DMS79 (cell line): ENCODE data around the gene VAX1.
"Not testable (repeated sequence)": the region's sequence is repeated elsewhere in the genome, so short reads cannot be mapped to it uniquely, and the experiment has no call there.

ENCODE experiments used
- DNase-seq: peaks from one replicate; lab custom pipeline; 2025; lab: John Stamatoyannopoulos, UW

VAX1 gene

DNA sequence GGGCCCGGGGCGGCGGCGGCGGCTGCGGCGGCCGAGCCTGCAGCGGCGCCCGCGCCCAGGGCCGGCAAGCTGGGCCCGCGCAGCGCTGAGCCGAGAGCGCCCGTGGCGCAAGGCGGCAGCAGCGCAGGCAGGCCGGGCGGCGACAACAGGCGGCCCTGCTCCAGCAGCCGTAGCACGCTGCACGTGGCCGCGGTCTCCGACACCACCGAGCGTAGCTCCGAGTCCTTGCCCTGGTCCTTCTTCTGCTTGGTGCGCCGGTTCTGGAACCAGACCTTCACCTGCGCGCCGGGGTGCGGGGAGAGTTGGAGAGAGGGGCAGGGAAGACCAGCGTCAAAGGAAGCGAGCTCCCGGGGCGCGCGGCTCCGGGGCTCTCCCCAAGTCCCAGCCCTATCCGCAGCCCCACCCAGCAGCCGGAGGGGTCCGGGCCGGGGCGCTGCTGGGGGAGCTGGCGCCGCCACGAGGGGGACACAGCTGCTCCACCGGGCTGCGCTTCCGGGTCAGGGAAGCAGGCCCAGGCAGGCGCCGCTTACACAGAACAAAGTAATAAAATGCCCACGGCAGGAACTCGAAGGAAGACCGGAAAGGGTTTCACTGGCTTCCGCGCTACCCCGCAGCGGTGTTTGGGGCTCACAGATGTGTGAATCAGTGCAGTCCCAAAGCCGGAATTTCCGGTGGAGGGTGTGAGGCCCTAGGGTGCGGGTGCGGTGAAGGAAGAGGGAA is 3.6 kb downstream of the VAX1 start:
- no peak for DNase-seq

DNA sequence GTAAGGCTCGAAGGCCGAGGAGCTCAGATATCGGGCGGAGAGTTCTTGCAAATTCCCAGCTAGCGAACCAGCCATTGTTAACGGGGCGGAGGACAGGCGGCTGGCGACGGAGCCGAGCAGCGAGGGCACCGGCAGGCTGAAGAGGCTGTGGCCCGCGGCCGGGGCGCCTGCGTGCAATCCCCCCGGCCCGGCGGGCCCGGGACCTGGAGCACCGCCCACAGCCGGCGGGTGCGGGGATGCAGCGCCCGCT is 4.1 kb downstream of the VAX1 start:
- no peak for DNase-seq

DNA sequence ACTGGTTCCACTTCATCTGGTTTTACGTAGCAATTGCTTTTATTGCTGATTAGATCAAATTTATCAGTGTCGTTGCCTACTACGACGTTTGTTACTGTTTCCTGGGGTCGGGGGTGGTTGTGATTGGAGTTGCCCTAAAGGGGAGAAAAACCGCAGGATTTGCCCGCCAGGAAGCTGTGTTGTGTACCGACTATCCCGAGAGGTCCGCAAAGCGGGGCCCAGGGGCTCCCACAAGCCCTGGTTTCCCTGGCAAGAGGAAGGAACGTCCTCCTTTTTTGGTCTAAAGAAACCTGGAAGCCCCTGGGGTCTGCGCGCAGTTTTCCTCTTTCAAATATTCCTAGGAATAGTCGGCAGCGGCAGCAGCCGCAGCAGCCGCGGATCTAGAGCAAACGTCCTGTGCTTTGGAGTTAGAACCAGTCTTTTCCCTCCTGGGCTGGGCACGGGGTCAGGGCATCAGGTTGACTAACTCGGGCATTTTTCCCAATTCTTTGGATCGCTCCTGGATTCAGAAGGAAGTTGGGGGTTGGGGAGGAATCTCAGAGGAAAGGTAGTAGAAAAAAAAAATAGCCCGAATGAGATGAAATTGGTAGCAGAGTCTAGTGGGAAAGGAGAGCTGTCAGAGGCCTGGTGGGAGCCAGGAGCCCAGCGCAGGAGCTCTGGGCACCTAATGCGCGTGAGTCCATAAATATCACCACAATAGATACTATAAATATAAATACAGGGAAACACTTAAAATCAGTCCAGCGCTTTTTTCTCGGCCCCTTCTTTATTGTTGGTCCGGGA is 4.6 kb downstream of the VAX1 start:
- no peak for DNase-seq

DNA sequence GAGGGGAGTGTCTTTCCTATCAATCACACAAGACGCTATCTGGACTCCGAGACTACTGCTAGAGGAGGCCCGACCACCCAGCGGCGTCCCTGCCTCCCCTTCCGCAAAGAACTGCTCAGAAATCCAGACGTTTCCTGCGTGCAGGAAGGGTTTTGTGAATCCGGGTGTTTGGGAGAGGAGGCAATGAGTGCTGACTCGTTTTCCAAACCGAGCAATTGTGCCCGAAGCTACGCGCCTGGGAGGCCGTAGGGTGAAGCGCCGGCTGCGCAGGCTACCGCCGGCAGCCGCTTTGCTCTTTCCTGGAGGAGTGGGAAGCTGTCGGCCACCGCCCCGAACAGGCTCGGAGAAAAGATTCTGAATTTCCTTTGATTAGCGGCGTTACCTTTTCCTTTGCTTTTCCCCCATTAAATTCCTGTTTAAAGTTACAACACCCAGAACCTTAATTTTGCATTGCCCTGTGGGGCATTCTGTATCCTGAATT is 5.3 kb downstream of the VAX1 start:
- no peak for DNase-seq

DNA sequence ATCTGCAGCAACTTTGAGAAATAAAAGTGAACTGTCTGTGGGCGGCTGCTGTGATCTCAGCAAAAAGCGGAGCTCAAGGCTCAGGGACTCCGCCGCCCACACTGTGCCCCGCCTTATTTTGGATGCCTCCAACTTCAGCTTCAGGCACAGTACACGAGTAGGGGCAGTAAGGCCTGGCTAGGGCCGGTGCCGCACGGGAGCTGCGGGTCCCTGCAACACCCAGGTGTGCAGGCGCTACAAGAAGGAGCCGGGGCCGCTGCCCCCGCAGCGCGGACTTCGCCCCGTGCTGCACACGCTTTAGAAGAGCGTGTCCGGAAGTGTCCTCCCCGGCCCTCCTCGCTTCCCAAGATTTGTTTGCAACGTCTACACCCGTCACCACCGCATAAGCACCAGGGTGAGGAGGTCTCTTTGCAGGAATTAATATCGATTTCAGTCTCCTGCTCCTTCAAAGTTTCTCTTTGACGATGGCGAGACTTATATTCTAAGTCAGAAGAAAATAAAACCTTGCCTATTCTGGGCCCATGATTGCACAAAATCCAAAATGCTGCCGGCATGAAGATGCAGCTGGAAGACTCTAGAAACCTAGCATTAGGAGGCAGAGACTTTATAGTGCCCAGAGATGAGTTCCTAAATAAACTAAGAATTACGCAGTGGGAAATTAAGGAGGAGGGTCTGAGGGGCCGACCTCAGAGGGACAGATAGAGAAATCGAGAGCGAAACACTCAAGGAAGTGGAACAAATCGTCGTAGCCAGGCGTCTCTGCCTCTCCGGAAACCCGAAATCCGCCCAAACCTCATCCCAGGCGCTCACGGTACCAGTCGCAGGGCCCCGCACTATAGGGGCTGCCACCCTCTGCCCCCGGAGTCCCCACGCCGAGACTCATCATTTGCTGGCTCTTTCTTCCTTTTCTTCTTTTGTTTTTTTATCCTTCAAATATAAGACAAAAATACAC is 6.4 kb downstream of the VAX1 start:
- DNase-seq: no peak

DNA sequence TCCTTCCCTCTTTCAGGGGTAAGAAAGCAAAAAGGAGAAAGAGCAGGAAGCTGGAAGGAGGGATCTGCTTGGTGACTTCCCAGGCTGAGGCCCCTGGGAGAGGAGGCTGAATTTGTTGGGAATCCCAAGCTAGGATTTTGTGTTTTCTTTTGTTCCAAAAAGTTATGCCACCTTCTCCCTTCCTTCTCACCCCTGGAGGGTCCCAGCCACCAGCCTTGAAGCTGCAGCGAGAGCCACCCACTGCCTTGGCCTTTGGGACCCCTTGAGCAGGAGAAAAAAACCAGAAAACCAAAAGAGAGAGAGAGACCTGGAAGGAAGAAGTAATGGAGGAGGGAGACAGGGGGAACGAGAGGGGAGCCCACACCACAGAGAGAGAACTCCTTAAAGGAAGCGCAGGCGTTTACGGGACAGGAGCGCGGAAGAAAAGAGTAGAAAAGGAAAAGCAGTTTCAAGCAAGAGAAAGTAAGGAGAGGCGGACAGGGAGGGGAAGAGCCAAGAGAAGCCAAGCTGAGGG is 7.2 kb downstream of the VAX1 start:
- DNase-seq: no peak

DNA sequence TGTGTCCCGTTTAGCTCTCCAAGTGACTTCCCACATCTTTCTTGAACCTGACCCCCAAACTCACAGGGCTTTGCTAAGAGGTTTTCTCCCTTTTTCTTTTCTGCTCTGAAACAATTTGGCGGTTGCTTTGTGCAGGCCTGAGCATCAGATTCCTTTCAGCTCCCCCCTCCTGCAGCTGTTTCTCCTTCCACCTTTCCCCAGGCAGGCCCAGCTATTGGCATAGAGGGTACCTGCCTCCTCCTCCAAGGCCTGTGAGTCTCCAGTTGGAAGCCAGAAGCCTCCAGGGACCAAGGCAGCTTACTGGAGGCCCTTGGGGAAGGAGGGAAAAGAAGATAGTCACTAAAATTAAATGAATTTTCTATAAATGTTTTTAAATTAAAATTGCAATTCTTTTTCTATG is 7.7 kb downstream of the VAX1 start:
- no peak for DNase-seq

DNA sequence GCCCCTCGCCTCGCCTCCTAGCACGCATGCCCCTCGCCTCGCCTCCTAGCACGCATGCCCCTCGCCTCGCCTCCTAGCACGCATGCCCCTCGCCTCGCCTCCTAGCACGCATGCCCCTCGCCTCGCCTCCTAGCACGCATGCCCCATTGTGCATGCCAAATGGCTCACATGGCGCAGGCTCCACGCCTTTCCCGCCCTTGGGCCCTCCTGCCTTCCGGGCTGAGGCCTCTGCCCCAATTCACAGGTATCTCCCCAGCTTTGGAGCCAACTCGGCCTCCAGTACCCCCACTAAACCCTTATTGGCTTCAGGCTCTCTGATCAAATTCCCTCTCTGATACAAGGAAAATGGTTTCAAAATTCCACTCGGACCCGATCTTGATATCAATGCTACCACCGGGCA is 11.4 kb downstream of the VAX1 start:
- DNase-seq: not testable (repeated sequence)

DNA sequence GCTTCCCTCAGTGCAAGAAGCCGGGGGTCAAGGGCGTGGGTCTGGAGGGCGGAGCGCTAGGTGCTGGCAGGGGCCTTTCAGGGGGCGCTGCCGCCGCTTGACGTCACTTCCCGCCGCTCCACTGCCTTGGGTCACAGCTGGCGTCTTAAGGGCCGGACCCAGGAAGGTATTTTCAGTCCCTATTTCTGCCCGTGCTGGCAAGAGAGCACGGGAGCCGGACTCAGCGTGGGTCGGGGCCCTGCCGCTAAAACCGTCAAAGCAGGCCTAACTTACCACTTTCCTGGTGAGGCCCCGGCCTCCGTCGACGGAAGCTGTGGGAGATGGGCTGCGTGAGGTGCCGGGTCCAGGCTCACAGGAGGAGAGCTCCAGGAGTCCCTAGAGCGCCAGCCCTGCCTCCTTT is 12.0 kb downstream of the VAX1 start:
- DNase-seq: no peak

DNA sequence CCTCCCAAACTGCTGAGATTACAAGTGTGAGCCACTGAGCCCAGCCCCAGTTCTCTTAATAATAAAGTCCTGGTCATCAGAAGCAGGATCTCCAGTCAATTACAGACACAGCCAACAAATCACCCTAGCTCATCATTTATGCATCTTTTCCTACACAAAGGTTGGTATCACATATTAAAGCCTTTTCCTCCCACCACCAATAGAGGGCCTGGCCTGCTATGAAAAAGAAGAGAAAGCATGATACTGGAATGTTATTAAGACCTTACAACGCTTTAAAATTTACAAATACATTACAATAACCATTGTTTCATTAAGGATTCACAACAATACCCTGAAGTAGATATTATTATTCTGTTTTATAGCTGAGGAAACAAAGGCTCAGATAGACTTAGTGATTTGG is 25.9 kb downstream of the VAX1 start:
- no peak for DNase-seq

DNA sequence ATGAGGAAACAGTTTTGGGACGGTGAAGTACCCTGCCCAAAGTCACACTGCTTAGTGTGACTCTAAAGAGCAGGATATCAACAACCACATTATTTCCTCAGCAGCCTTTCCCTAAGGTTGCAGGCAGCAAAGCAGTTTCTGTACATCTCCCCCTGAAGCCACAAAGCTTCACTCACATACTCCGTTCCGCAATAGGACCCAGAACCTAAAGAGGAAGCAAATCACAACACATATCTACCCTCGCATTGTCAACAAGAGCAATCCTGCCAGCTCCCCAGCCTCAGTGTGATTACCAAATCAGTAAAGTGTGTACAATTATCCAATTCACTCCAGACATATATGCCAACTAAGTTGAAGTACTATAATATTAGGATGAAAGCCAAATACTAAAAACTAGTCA is 30.8 kb downstream of the VAX1 start:
- DNase-seq: no peak

DNA sequence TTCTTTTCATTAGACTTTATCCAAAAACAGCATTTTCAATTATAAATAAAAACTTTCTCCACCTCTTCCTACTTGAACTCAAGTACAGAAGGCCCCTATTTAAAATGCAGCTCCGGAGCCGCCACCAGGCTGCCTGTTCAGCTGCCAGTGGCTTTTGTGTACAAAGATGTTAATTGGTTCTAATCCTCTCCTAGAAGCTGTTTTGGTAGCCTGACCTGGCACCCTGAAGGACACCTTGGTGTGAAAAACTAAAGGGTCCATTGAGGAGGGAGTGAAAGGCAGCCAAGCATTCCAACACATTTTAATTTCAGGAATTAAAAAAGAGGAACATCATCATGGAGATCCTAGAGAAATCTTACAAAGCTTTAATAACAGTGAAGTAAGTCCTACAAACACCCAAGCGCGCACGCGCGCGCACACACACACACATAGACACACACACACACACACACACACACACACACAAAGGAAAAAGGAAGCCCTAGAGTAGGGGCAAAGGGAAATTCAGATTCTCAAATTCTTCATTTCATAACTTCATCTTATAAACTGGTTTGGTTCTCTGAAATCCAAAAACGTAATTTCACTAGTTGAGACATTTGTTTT is 41.4 kb downstream of the VAX1 start:
- DNase-seq: no peak

DNA sequence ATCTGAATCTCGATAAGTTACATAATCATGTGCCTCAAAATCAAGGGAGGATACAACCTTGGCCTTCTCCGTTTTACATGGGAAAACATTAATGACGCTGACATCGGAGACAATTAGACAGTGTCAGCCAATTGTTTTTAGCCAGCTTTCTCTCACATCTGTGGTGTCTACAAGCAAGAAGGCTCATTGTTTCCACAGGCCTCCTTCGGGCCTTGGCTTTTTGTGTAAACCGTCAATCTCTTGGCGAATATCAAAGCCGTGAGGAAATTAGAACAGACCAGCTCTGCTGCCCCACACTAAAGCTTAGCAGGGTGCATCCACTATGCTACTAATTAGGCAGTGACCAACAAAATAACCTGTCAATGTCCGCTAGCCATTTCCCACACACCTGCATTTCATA is 43.2 kb downstream of the VAX1 start:
- DNase-seq: no peak

DNA sequence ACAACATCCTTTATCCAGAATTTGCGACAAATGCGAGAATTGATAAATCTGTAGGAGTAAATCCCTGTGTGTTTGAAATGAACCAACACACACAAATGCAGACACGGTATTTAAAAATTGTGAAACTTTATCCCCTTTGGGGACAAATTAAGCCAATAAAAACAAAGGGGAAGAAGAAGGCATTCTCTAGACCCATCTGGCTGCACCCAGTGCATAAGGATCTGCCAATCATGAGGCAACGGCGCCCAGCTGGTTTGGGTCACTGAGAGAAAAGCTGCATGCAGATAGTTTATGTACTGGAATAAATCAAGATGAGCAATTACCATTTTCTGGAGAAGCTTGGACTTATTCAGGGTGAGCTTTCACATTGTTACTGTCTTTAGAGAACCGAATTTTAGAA is 45.7 kb downstream of the VAX1 start:
- no peak for DNase-seq

DNA sequence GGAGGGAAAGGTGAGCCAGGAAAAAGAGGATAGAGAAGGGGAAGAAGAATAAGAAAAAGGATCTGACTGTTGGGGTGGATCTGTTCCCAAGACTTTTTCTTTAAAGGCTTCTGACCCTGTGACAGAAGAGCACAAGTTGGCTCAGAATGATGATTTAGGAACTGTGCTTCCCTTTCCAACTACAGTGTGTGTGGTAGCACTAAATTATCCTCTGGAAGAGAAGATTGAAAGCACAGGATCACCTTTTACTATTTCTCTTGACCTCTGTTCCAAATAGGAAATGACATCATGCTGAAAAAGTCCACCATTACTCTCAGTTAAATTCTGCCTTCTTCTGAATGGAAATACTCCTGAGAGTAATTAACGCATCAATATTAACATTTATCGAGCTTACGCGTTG is 47.2 kb downstream of the VAX1 start:
- no peak for DNase-seq

DNA sequence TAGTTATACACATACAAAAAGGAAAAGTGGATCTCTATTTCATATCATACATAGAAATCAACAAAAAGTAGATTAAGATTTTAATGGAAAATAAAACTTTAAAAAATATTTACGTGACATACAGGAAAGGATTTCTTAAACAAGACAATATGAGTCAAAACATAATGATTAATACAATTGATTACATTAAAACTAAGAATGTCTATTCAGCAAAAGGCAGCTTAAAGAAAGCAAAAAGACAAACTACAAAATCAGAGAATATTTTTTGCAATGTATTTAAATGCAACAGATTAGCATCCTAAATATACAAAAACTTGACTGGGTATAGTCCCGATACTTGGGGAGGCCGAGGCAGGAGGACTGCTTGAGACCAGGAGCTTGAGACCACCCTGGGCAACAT is 50.5 kb downstream of the VAX1 start:
- DNase-seq: no peak

DNA sequence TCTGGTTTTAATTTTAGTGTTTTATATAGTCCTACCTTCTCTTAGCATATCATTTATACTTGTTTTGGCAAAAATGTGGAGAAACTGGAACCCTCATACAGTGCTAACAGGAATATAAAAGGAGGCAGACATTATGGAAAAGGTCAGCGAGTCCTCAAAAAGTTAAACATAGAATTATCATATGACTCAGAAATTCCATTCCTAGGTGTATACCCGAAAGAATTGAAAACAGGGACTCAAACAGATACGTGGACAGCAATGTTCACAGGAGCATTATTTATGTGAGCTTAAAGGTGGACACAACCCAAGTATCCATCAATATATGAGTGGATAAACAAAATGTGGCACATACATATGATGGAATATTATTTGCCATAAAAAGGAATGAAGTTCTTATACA is 51.5 kb downstream of the VAX1 start:
- DNase-seq: no peak

DNA sequence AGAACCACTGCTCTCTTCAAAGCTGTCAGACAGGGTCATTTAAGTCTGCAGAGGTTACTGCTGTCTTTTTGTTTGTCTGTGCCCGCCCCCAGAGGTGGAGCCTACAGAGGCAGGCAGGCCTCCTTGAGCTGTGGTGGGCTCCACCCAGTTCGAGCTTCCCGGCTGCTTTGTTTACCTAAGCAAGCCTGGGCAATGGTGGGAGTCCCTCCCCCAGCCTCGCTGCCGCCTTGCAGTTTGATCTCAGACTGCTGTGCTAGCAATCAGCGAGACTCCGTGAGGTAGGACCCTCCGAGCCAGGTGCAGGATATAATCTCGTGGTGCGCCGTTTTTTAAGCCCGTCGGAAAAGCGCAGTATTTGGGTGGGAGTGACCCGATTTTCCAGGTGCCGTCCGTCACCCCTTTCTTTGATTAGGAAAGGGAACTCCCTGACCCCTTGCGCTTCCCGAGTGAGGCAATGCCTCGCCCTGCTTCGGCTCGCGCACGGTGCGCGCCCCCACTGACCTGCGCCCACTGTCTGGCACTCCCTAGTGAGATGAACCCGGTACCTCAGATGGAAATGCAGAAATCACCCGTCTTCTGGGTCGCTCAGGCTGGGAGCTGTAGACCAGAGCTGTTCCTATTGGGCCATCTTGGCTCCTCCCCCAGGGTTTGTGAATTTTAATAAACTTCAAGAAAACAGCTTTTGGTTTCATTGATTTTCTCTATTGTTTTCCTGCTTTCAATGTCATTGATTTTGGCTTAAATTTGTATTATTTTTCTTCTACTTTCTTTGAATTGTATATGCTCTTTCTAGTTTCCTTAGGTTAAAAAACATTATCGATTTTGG is 53.4 kb downstream of the VAX1 start:
- DNase-seq: not testable (repeated sequence)
